Calu3 (cell line): Measurements from ENCODE around the gene VRK3. TPM values are rescaled to one million over a fixed set of nuclear protein-coding genes. Genes with fewer than 3 reads are reported as not detected.

ENCODE experiments used
- BruUV-seq: library from RNA; stranded (reverse); fragments of 400-500 nt; replicated peaks from 2 replicates; lab custom pipeline; 2021; lab: Mats Ljungman, UMichigan
- CTCF ChIA-PET: fragments of 300-600 bp; sonication (Branson Sonifier 250); formaldehyde crosslinking; loops from one replicate; lab custom pipeline; 2022; ENCODE audit warnings: antibody characterized with exemption; lab: Charles Lee
- DNase-seq: peaks from one replicate; pipeline ENCODE4 v3.0.0; 2022
- H3K27ac Mint-ChIP-seq: one replicate; pipeline ENCODE4 v1.8.0; 2022; ENCODE audit warnings: mixed read lengths; ENCODE audit not compliant: unreplicated experiment
- H3K27me3 Mint-ChIP-seq: one replicate; pipeline ENCODE4 v1.8.0; 2022; ENCODE audit warnings: mixed read lengths; ENCODE audit not compliant: unreplicated experiment
- H3K36me3 Mint-ChIP-seq: one replicate; pipeline ENCODE4 v1.8.0; 2022; ENCODE audit warnings: mild to moderate bottlenecking, moderate library complexity, mixed read lengths; ENCODE audit not compliant: insufficient read depth, unreplicated experiment
- H3K4me1 Mint-ChIP-seq: one replicate; pipeline ENCODE4 v1.8.0; 2022; ENCODE audit warnings: mild to moderate bottlenecking, low read depth, mixed read lengths; ENCODE audit not compliant: unreplicated experiment
- H3K4me3 Mint-ChIP-seq: one replicate; pipeline ENCODE4 v1.8.0; 2022; ENCODE audit warnings: mild to moderate bottlenecking, low read depth, moderate library complexity, mixed read lengths; ENCODE audit not compliant: unreplicated experiment
- H3K9me3 Mint-ChIP-seq: one replicate; pipeline ENCODE4 v1.8.0; 2022; ENCODE audit warnings: low read depth, mixed read lengths; ENCODE audit not compliant: unreplicated experiment
- CTCF ChIP-seq: fragments of 200-600 bp; IDR thresholded peaks from one replicate; pipeline ENCODE4 v1.8.0; 2022; ENCODE audit warnings: antibody characterized with exemption; ENCODE audit not compliant: unreplicated experiment
- intact Hi-C: fragments of 100-400 bp; cut with micrococcal nuclease; formaldehyde crosslinking; loops from one replicate; pipeline ENCODE4 v1.10.0; 2022; ENCODE audit not compliant: unreplicated experiment
- total RNA-seq: library from RNA; stranded (reverse); gene quantifications from 2 replicates; pipeline ENCODE4 v1.2.3, GENCODE V29; 2022

The VRK3 gene
- total RNA-seq, 1 experiment from 2014 or later, result 74.5 TPM

GRCh38 chr19:49952906-49953305 is 72.3 kb downstream of the VRK3 start:
- H3K9me3 Mint-ChIP-seq, result no peaks in the 10 kb centered on the region
- TF ChIP-seq CTCF, result no peak
- no peak for DNase-seq
- peaks cover 14% of the 10 kb centered on the region for H3K4me1 Mint-ChIP-seq
- H3K36me3 Mint-ChIP-seq, result peaks cover 4% of the 10 kb centered on the region
- H3K4me3 Mint-ChIP-seq, result no peak overlapping the region
- CTCF ChIA-PET, result no interaction called here
- peaks cover 54% of the 10 kb centered on the region for H3K27me3 Mint-ChIP-seq
- no peak overlapping the region for H3K27ac Mint-ChIP-seq
- BruUV-seq, result no TSS peak
- intact Hi-C loops, result no loop called here

- intact Hi-C loops, result no loop called here
- H3K27ac Mint-ChIP-seq, result no peak overlapping the region
- H3K9me3 Mint-ChIP-seq, result no peaks in the 10 kb centered on the region
- peaks cover 54% of the 10 kb centered on the region for H3K27me3 Mint-ChIP-seq
- H3K4me3 Mint-ChIP-seq, result no peak overlapping the region
- peaks cover 4% of the 10 kb centered on the region for H3K36me3 Mint-ChIP-seq
- H3K4me1 Mint-ChIP-seq, result peaks cover 14% of the 10 kb centered on the region
- no peak for TF ChIP-seq CTCF
- no peak for DNase-seq
- CTCF ChIA-PET, result no interaction called here
- BruUV-seq, result no TSS peak
These were observed 72.7 kb downstream of the VRK3 start for GRCh38 chr19:49952479-49952836.

GRCh38 chr19:49951806-49952478 is 73.2 kb downstream of the VRK3 start:
- no peak overlapping the region for H3K4me3 Mint-ChIP-seq
- BruUV-seq, result no TSS peak
- H3K27ac Mint-ChIP-seq, result no peak overlapping the region
- CTCF ChIA-PET, result interaction anchor here (0.5 to 0.6 kb wide), 2 partner anchors 13 to 17 kb away, joined by 3 read pairs; no protein-coding TSS in a partner anchor
- intact Hi-C loops, result no loop called here
- TF ChIP-seq CTCF, result no peak
- H3K9me3 Mint-ChIP-seq, result no peaks in the 10 kb centered on the region
- H3K4me1 Mint-ChIP-seq, result peaks cover 14% of the 10 kb centered on the region
- no peak for DNase-seq
- peaks cover 56% of the 10 kb centered on the region for H3K27me3 Mint-ChIP-seq
- H3K36me3 Mint-ChIP-seq, result peaks cover 4% of the 10 kb centered on the region

DNA sequence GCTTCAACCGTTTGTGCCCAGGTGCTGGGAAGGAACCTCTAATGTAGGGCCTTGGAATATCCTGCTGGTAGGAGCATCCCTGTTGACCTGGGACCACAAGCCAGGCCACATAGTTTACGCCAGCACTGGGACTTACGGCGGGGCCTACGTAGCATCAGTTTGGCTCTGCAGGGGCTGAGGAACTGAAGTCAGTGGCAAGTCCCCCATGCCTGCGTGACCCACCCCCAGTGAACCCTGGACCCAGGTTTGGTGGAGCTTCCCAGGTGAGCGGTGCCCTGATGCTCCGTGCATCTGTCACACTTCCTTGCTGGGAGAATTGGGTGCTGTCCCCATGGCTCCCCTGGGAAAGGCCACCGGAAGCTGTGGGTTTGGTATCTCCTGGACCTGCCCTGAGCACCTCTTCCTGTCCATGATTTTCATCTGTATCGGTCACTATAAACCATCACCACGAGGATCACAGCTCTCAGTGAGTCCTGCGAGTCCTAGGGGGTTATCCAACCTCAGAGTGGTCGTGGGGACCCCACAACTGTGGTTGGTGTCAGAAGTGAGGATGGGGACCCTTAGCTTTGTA is 74.1 kb downstream of the VRK3 start:
- H3K4me3 Mint-ChIP-seq, result no peak overlapping the region
- H3K27me3 Mint-ChIP-seq, result peaks cover 49% of the 10 kb centered on the region
- no peak for TF ChIP-seq CTCF
- BruUV-seq, result no TSS peak
- H3K4me1 Mint-ChIP-seq, result peaks cover 14% of the 10 kb centered on the region
- no peak overlapping the region for H3K27ac Mint-ChIP-seq
- H3K9me3 Mint-ChIP-seq, result no peaks in the 10 kb centered on the region
- H3K36me3 Mint-ChIP-seq, result peaks cover 4% of the 10 kb centered on the region
- no peak for DNase-seq
- intact Hi-C loops, result no loop called here
- CTCF ChIA-PET, result interaction anchor here (0.5 to 0.6 kb wide), 2 partner anchors 14 to 16 kb away, joined by 3 read pairs; no protein-coding TSS in a partner anchor
